Measurements from ENCODE around the gene KLF7.

Gene KLF7

GRCh38 chr2:207202645-207203044 is 36.9 kb upstream of the KLF7 start:
- no peak overlapping the region for H3K4me3 ChIP-seq (replicated peaks; ENCODE audit: low read depth, low read length)
- no peak for TF ChIP-seq CTCF (IDR thresholded peaks at IDR 0.05; ENCODE audit: low read depth, low read length, missing control alignments)
- DNase-seq (ENCODE audit: extremely low read depth, low read depth), result peak; percentile 30

- no peak for DNase-seq (ENCODE audit: extremely low read depth, low read depth)
- no peak for TF ChIP-seq CTCF (IDR thresholded peaks at IDR 0.05; ENCODE audit: low read depth, low read length, missing control alignments)
- no peak overlapping the region for H3K4me3 ChIP-seq (replicated peaks; ENCODE audit: low read depth, low read length)
Measured at GRCh38 chr2:207201416-207201815, 35.7 kb upstream of the KLF7 start.

GRCh38 chr2:207200136-207200535 is 34.4 kb upstream of the KLF7 start:
- DNase-seq (ENCODE audit: extremely low read depth, low read depth), result no peak

GRCh38 chr2:207194028-207194427 is 28.3 kb upstream of the KLF7 start:
- TF ChIP-seq CTCF (IDR thresholded peaks at IDR 0.05; ENCODE audit: low read depth, low read length, missing control alignments), result no peak
- no peak overlapping the region for H3K4me3 ChIP-seq (replicated peaks; ENCODE audit: low read depth, low read length)
- no peak for DNase-seq (ENCODE audit: extremely low read depth, low read depth)

More at GRCh38 chr2:207200136-207200535, 34.4 kb upstream of the KLF7 start:
- TF ChIP-seq CTCF (IDR thresholded peaks at IDR 0.05; ENCODE audit: low read depth, low read length, missing control alignments), result no peak
- H3K4me3 ChIP-seq (replicated peaks; ENCODE audit: low read depth, low read length), result no peak overlapping the region

- DNase-seq (ENCODE audit: extremely low read depth, low read depth), result peak; percentile 63
- TF ChIP-seq CTCF (IDR thresholded peaks at IDR 0.05; ENCODE audit: low read depth, low read length, missing control alignments), result no peak
- H3K4me3 ChIP-seq (replicated peaks; ENCODE audit: low read depth, low read length), result no peak overlapping the region
Measured at GRCh38 chr2:207188626-207189419, 23.1 kb upstream of the KLF7 start.

GRCh38 chr2:207185372-207185771 is 19.6 kb upstream of the KLF7 start:
- no peak for TF ChIP-seq CTCF (IDR thresholded peaks at IDR 0.05; ENCODE audit: low read depth, low read length, missing control alignments)

More at GRCh38 chr2:207185372-207185771, 19.6 kb upstream of the KLF7 start:
- no peak overlapping the region for H3K4me3 ChIP-seq (replicated peaks; ENCODE audit: low read depth, low read length)
- DNase-seq (ENCODE audit: extremely low read depth, low read depth), result no peak
